ENCODE measurements around the gene DISP2. TPM values are rescaled to one million over a fixed set of nuclear protein-coding genes. Genes with fewer than 3 reads are reported as not detected.

The DISP2 gene
- total and polyA plus RNA-seq, 2 of the 8 experiments (the other 6 are each of a cell fraction or from before 2014, with no cell fraction given) = 0.45 to 1.2 TPM

DNA sequence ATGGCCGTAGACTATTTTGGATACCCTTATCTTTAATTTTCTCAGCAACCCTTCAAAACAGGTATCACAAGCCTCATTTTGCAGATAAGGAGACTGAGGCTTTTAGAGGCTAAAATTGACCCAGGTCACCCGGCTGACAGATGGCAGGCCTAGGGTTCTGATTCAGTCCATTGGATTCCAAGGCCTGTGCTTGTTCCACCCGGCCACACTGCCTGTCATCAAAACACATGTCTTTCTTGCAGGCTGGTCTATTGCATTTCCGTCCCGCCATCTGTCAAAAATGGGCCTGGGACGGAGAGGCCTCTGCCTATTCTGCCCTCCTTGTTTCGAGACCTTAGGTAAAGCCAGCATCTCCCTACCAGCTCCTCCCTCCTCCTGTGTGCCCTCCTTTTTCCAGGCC lies 26.4 kb upstream of the DISP2 start:
- H2BK15ac ChIP-seq (ENCODE audit: low read length) = no peak overlapping the region
- no peak overlapping the region for H4K5ac ChIP-seq (ENCODE audit: insufficient read length, low read depth, low read length)
- H2BK120ac ChIP-seq (replicated peaks; ENCODE audit: low read depth, low read length) = no peak overlapping the region
- peaks cover 0 to 7% (median 0%) of the 10 kb centered on the region in 4 experiments; a peak in 3 of 8 replicates for H3K36me3 ChIP-seq (ENCODE audit: control insufficient read depth in 2 of 4, insufficient read depth in 4 of 4, low read length in 3 of 4)
- H3K4me2 ChIP-seq (ENCODE audit: insufficient read depth in 1 of 2, low read depth in 2 of 2, low read length in 2 of 2) = no peak overlapping the region
- WGBS, 2 experiments (ENCODE audit: extremely low coverage in 1 of 2, insufficient coverage in 1 of 2, insufficient read length in 1 of 2, insufficient replicate concordance in 2 of 2, low coverage in 1 of 2, low lambda C conversion rate in 2 of 2, missing lambda C conversion rate in 1 of 2) = 95% methylated on average over 7 of the region's 7 CpGs; no CpG with 5 or more reads in 1 of the 2 experiments
- H3K23me2 ChIP-seq (ENCODE audit: low read depth, low read length) = peaks cover under 1% of the 10 kb centered on the region
- H3K4ac ChIP-seq (replicated peaks; ENCODE audit: insufficient read length, low read depth, low read length) = no peak overlapping the region
- no peak overlapping the region for H3K4me3 ChIP-seq (ENCODE audit: extremely low read depth in 1 of 4, insufficient read depth in 2 of 4, low read depth in 3 of 4, low read length in 4 of 4)
- no peak overlapping the region for H2AFZ ChIP-seq (ENCODE audit: low read length)
- no peaks in the 10 kb centered on the region; a peak in 1 of 4 replicates for H3K9me3 ChIP-seq (ENCODE audit: insufficient read depth in 2 of 2, low read depth in 1 of 2, low read length in 1 of 2)
- H4K91ac ChIP-seq (replicated peaks; ENCODE audit: insufficient read length, low read length) = no peak overlapping the region
- FAIRE-seq (no peak), DNase-seq (ENCODE audit: low read depth in 1 of 2, low spot score in 2 of 2) (no peak)
- H2AK5ac ChIP-seq (ENCODE audit: low read depth, low read length) = no peak overlapping the region
- H3K56ac ChIP-seq (replicated peaks; ENCODE audit: insufficient read length, low read depth, low read length) = no peak overlapping the region
- H3K14ac ChIP-seq (ENCODE audit: insufficient read length) = no peak overlapping the region
- no peaks in the 10 kb centered on the region for H3K27me3 ChIP-seq (replicated peaks in 1 of 4; ENCODE audit: control insufficient read depth in 3 of 4, extremely low read depth in 1 of 4, insufficient read depth in 3 of 4, low read length in 3 of 4)
- CTCF ChIA-PET (ENCODE audit: partially characterized antibody) = interaction anchor here (1.0 to 21.1 kb wide), 9 partner anchors 10 to 114 kb away, joined by 3 to 295 read pairs (median 7); no protein-coding TSS in a partner anchor
- H2BK5ac ChIP-seq (ENCODE audit: low read depth, low read length) = no peak overlapping the region
- no peak overlapping the region for H2BK20ac ChIP-seq (ENCODE audit: low read length)
- no peak overlapping the region for H3K27ac ChIP-seq (ENCODE audit: low read depth, low read length)
- H3K79me1 ChIP-seq (ENCODE audit: low read depth, low read length) = no peaks in the 10 kb centered on the region
- H2BK12ac ChIP-seq (ENCODE audit: low read depth, low read length) = no peak overlapping the region
- no peak overlapping the region for H3K9ac ChIP-seq (replicated peaks in 1 of 4; ENCODE audit: extremely low read depth in 1 of 4, low read depth in 3 of 4, low read length in 3 of 4)
- peaks cover 20 to 41% (median 31%) of the 10 kb centered on the region in 4 experiments for H3K4me1 ChIP-seq (replicated peaks in 1 of 4; ENCODE audit: control insufficient read depth in 3 of 4, insufficient read depth in 4 of 4, low read length in 3 of 4)
- H4K20me1 ChIP-seq (replicated peaks in 1 of 2; ENCODE audit: control insufficient read depth in 1 of 2, insufficient read depth in 2 of 2, low read length in 2 of 2) = no peaks in the 10 kb centered on the region
- H4K8ac ChIP-seq (ENCODE audit: extremely low read depth, insufficient read depth, low read length) = no peak overlapping the region
- H3K18ac ChIP-seq (ENCODE audit: extremely low read depth, low read length) = no peak overlapping the region
- TF ChIP-seq CHD1 (IDR thresholded peaks at IDR 0.05; ENCODE audit: low read depth, low read length) (no peak), CHD2 (IDR thresholded peaks at IDR 0.05; ENCODE audit: low read length) (no peak), TEAD4 (IDR thresholded peaks at IDR 0.05; ENCODE audit: low read depth, low read length) (no peak), ATF3 (IDR thresholded peaks at IDR 0.05; ENCODE audit: insufficient read depth, low read depth, low read length) (no peak), GTF2F1 (IDR thresholded peaks at IDR 0.05; ENCODE audit: borderline replicate concordance, low read depth, low read length) (no peak), EP300 (IDR thresholded peaks at IDR 0.05; ENCODE audit: borderline replicate concordance in 1 of 2, low read depth in 2 of 2, low read length in 2 of 2) (no peak), YY1 (IDR thresholded peaks at IDR 0.05; ENCODE audit: low read depth, low read length) (no peak)
- no peaks in the 10 kb centered on the region for H3K79me2 ChIP-seq (ENCODE audit: control insufficient read depth in 1 of 2, insufficient read depth in 2 of 2, low read length in 2 of 2)
- no peak overlapping the region for H3K23ac ChIP-seq (ENCODE audit: insufficient read length)
- POLR2A ChIA-PET (ENCODE audit: partially characterized antibody) = interaction anchor here (1.0 to 1.9 kb wide), 2 partner anchors 8 to 56 kb away, joined by 3 to 8 read pairs; partner anchors contain the start of gene INAFM2

All from H1 (cell line).